Measurements from ENCODE around the gene RHBDF2.

Gene RHBDF2

DNA sequence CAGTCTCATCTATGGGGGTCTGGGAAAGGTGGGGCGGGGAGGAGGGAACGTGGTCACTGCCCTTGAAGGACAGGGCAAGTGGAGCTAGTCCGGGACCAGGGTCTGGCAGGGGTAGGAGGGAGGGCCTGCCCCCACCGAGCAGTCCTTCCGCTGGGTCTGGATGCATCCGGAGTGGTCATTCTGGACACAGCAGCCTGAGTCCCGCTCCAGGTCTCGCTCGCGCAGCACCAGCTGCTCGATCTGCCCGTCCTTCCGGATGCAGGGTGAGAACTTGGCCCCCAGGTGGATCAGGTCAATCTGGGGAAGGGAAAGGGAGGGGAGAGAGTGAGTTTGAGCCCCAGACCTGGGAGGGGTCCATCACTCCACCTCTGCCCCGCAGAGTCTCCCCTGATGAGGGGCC, 27.0 kb downstream of the RHBDF2 start:
- no peak overlapping the region for H3K4me3 ChIP-seq (ENCODE audit: low read depth, low read length)
- TF ChIP-seq, protein P1, sequence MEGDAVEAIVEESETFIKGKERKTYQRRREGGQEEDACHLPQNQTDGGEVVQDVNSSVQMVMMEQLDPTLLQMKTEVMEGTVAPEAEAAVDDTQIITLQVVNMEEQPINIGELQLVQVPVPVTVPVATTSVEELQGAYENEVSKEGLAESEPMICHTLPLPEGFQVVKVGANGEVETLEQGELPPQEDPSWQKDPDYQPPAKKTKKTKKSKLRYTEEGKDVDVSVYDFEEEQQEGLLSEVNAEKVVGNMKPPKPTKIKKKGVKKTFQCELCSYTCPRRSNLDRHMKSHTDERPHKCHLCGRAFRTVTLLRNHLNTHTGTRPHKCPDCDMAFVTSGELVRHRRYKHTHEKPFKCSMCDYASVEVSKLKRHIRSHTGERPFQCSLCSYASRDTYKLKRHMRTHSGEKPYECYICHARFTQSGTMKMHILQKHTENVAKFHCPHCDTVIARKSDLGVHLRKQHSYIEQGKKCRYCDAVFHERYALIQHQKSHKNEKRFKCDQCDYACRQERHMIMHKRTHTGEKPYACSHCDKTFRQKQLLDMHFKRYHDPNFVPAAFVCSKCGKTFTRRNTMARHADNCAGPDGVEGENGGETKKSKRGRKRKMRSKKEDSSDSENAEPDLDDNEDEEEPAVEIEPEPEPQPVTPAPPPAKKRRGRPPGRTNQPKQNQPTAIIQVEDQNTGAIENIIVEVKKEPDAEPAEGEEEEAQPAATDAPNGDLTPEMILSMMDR (IDR thresholded peaks at IDR 0.05; ENCODE audit: borderline replicate concordance, insufficient read depth, low read depth, low read length) = no peak

DNA sequence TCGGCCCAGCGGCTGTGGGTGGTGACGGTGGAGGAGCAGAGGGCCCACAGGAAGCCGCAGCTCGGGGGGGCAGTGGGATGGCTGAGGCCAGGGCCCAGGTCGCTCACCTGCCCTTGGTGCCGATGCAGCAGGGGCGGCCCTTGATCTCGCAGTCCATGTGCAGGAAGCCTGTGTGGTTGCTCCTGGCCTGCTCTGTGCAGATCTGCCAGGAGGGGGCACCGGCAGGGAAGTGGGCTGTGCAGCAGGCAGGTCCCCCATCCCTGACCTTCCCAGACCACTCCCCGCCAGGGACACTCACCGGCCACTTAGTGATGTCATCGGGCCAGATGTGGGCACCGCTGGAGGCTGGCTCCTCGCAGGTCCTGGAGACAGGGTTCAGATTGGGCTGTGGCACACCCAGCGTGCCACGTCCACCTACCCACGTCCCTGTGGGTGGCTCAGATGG, 27.7 kb downstream of the RHBDF2 start:
- no peak overlapping the region for H3K4me3 ChIP-seq (ENCODE audit: low read depth, low read length)
- TF ChIP-seq, protein P1 (IDR thresholded peaks at IDR 0.05; ENCODE audit: borderline replicate concordance, insufficient read depth, low read depth, low read length) = peak; percentile 59

- H3K4me3 ChIP-seq (ENCODE audit: low read depth, low read length) = no peak overlapping the region
- TF ChIP-seq, protein P1 (IDR thresholded peaks at IDR 0.05; ENCODE audit: borderline replicate concordance, insufficient read depth, low read depth, low read length) = no peak
Observed at GRCh38 chr17:76472726-76473125, 28.5 kb downstream of the RHBDF2 start.

DNA sequence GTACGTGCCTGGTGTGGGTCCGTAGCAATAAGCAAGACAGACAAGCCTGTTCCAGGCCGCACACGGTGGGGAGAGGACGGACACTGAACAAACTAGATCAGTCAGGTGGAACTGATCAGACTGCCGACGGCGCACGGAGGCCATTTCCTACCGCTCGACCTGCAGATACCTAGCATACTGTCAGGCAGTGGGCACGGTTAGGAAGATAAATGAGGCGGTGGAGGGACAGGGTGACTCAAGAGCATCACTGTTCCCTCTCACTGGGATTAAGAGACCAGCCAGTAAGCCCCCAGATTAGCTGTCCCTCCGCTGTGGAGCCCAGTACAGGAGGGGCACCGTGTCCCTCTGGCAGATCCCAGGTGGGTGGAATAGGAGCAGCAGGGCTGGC, 29.0 kb downstream of the RHBDF2 start:
- H3K4me3 ChIP-seq (ENCODE audit: low read depth, low read length) = no peak overlapping the region
- TF ChIP-seq, protein P1 (IDR thresholded peaks at IDR 0.05; ENCODE audit: borderline replicate concordance, insufficient read depth, low read depth, low read length) = no peak

GRCh38 chr17:76471498-76472257, 29.5 kb downstream of the RHBDF2 start:
- no peak overlapping the region for H3K4me3 ChIP-seq (ENCODE audit: low read depth, low read length)
- TF ChIP-seq, protein P1 (IDR thresholded peaks at IDR 0.05; ENCODE audit: borderline replicate concordance, insufficient read depth, low read depth, low read length) = no peak

- TF ChIP-seq, protein P1 (IDR thresholded peaks at IDR 0.05; ENCODE audit: borderline replicate concordance, insufficient read depth, low read depth, low read length) = no peak
Observed at GRCh38 chr17:76469991-76470739, 31.1 kb downstream of the RHBDF2 start.

More at GRCh38 chr17:76469991-76470739, 31.1 kb downstream of the RHBDF2 start:
- H3K4me3 ChIP-seq (ENCODE audit: low read depth, low read length) = no peak overlapping the region

Data from GM12875 (cell line).